ENCODE measurements around the gene UBE2E2. TPM values are rescaled to one million over a fixed set of nuclear protein-coding genes. Genes with fewer than 3 reads are reported as not detected.

Gene UBE2E2
- total RNA-seq, 1 experiment from 2014 or later = 25.1 TPM

DNA sequence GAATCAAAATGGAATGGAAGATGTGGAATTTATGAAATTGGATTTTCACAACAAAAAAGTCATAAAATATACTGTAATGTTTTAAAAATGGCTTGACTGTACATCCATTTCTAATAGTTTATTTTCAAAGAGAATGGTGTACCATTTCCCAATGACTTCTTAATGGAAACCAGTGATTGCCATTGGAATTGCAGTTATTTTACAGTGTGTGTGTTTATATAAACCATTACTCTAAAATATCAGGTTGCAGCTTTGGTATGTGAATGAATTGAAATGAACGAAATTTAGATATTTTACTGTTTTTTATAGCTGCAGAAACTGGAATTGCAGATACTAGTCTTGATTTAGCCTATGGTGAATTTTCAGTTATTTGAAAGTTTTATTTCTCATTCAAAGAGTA is 165.6 kb downstream of the UBE2E2 start:
- Mint-ChIP-seq H3K36me3 (ENCODE audit: insufficient read depth, unreplicated experiment) (no peaks in the 10 kb centered on the region), H3K27ac (ENCODE audit: unreplicated experiment) (no peak overlapping the region), H3K4me1 (ENCODE audit: low read depth, unreplicated experiment) (no peaks in the 10 kb centered on the region), H3K4me3 (ENCODE audit: low read depth, unreplicated experiment) (no peak overlapping the region), H3K9me3 (ENCODE audit: low read depth, unreplicated experiment) (peaks cover 6% of the 10 kb centered on the region), H3K27me3 (ENCODE audit: unreplicated experiment) (no peaks in the 10 kb centered on the region)
- intact Hi-C loops (cut with micrococcal nuclease; ENCODE audit: unreplicated experiment) = no loop called here
- no peak for DNase-seq
- TF ChIP-seq CTCF (IDR thresholded peaks at IDR 0.05; ENCODE audit: unreplicated experiment) = no peak
- CTCF ChIA-PET = no interaction called here
- BruUV-seq (replicated peaks) = no TSS peak

DNA sequence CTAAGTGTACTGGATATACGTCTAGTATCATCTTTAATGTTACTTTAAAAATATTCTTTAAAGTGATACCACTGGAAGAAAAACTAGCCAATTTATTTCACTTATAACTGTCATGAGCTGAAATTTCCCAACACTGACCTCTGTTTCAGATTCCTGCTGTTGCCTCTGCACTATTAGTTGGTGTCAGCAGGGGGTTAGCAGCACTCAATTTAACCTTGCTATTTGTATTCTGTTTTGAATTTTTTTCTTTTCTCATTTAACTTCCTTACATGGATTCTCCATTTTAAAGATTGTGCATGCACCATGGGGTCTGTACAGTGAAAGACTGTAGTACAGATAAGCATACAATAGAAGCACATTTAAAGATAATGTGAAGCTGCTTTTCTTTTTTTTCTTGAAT is 169.2 kb downstream of the UBE2E2 start:
- Mint-ChIP-seq H3K36me3 (ENCODE audit: insufficient read depth, unreplicated experiment) (no peaks in the 10 kb centered on the region), H3K4me1 (ENCODE audit: low read depth, unreplicated experiment) (no peaks in the 10 kb centered on the region), H3K4me3 (ENCODE audit: low read depth, unreplicated experiment) (no peak overlapping the region), H3K27ac (ENCODE audit: unreplicated experiment) (no peak overlapping the region), H3K27me3 (ENCODE audit: unreplicated experiment) (no peaks in the 10 kb centered on the region), H3K9me3 (ENCODE audit: low read depth, unreplicated experiment) (no peaks in the 10 kb centered on the region)
- intact Hi-C loops (cut with micrococcal nuclease; ENCODE audit: unreplicated experiment) = no loop called here
- no peak for TF ChIP-seq CTCF (IDR thresholded peaks at IDR 0.05; ENCODE audit: unreplicated experiment)
- CTCF ChIA-PET = no interaction called here
- no TSS peak for BruUV-seq (replicated peaks)
- DNase-seq = no peak

- no TSS peak for BruUV-seq (replicated peaks)
- H3K4me1 Mint-ChIP-seq (ENCODE audit: low read depth, unreplicated experiment) = no peaks in the 10 kb centered on the region
- no peak overlapping the region for H3K4me3 Mint-ChIP-seq (ENCODE audit: low read depth, unreplicated experiment)
- intact Hi-C loops (cut with micrococcal nuclease; ENCODE audit: unreplicated experiment) = no loop called here
- CTCF ChIA-PET = no interaction called here
- no peak overlapping the region for H3K27ac Mint-ChIP-seq (ENCODE audit: unreplicated experiment)
- no peak for DNase-seq
- H3K36me3 Mint-ChIP-seq (ENCODE audit: insufficient read depth, unreplicated experiment) = no peaks in the 10 kb centered on the region
- no peaks in the 10 kb centered on the region for H3K9me3 Mint-ChIP-seq (ENCODE audit: low read depth, unreplicated experiment)
- TF ChIP-seq CTCF (IDR thresholded peaks at IDR 0.05; ENCODE audit: unreplicated experiment) = no peak
- H3K27me3 Mint-ChIP-seq (ENCODE audit: unreplicated experiment) = no peaks in the 10 kb centered on the region
Measured at GRCh38 chr3:23376516-23377248, 173.6 kb downstream of the UBE2E2 start.

GRCh38 chr3:23377928-23378672 is 175.0 kb downstream of the UBE2E2 start:
- Mint-ChIP-seq H3K4me1 (ENCODE audit: low read depth, unreplicated experiment) (no peaks in the 10 kb centered on the region), H3K36me3 (ENCODE audit: insufficient read depth, unreplicated experiment) (no peaks in the 10 kb centered on the region), H3K27ac (ENCODE audit: unreplicated experiment) (no peak overlapping the region), H3K4me3 (ENCODE audit: low read depth, unreplicated experiment) (no peak overlapping the region), H3K9me3 (ENCODE audit: low read depth, unreplicated experiment) (no peaks in the 10 kb centered on the region), H3K27me3 (ENCODE audit: unreplicated experiment) (no peaks in the 10 kb centered on the region)
- intact Hi-C loops (cut with micrococcal nuclease; ENCODE audit: unreplicated experiment) = no loop called here
- no TSS peak for BruUV-seq (replicated peaks)
- no peak for DNase-seq
- TF ChIP-seq CTCF (IDR thresholded peaks at IDR 0.05; ENCODE audit: unreplicated experiment) = no peak
- CTCF ChIA-PET = interaction anchor here (0.5 to 0.7 kb wide), 3 partner anchors 47 to 944 kb away, joined by 3 to 5 read pairs (median 3); no protein-coding TSS in a partner anchor
